Thyroid gland (tissue), 4 donors: ENCODE data around the gene FYN.

Experiments
- CTCF ChIP-seq, 6 experiments: fragments of 200-600 bp in 3 of 6; fragments of 450-650 bp in 3 of 6; sonication (generic) in 3 of 6; IDR thresholded peaks; one replicate each; pipeline ENCODE4 v1.5.1; 2016 to 2019; ENCODE audit warnings: antibody characterized with exemption in 6 of 6, mild to moderate bottlenecking in 2 of 6, inconsistent platforms in 1 of 6, moderate library complexity in 1 of 6
- POLR2A ChIP-seq, 2 donors: fragments of 450-650 bp; IDR thresholded peaks; one replicate each; pipeline ENCODE4 v1.6.1; 2017; ENCODE audit warnings: antibody characterized with exemption in 2 of 2, mild to moderate bottlenecking in 2 of 2, moderate library complexity in 1 of 2

DNA sequence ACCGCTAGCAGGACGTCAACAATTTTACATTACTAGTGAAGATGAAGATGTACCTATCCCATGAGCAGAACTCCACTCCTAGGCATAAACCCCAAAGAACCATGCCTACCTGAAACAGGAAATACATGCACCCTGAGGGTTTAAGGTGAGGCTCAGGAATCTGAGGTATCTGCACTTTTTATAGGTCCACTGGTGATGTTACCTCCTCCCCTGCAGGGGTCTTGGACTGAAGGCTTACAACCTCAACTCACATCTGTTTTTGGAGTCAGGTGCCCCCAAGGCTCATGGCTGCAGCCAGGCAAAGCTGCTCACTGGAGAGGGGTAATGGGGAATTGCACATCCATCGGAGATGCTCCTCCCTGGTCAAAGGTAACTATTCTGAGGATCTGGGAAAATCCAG lies 135.1 kb downstream of the FYN start:
- no peak for TF ChIP-seq CTCF (IDR thresholded peaks at IDR 0.05)
- no peak for TF ChIP-seq POLR2A (IDR thresholded peaks at IDR 0.05)
